ENCODE data around the gene CCP110. TPM values are rescaled to one million over a fixed set of nuclear protein-coding genes. Genes with fewer than 3 reads are reported as not detected.
A peak's percentile ranks its signal among the peaks of the same experiment; 100 is the strongest.

CCP110 gene
- total RNA-seq, 2 donors from 2014 or later: 13.8 to 20.7 TPM

- Histone ChIP-seq H3K9me3 (no peaks in the 10 kb centered on the region), H3K36me3 (no peaks in the 10 kb centered on the region), H3K27me3 (replicated peaks; ENCODE audit: insufficient read depth) (no peaks in the 10 kb centered on the region), H3K27ac (no peak overlapping the region), H3K4me3 (no peak overlapping the region), H3K4me1 (replicated peaks) (no peaks in the 10 kb centered on the region)
- intact Hi-C loops (cut with DNase I): no loop called here
- 91% methylated on average over 5 of the region's 5 CpGs for WGBS
- TF ChIP-seq POLR2A (IDR thresholded peaks at IDR 0.05): no peak
- TF ChIP-seq, protein P1, sequence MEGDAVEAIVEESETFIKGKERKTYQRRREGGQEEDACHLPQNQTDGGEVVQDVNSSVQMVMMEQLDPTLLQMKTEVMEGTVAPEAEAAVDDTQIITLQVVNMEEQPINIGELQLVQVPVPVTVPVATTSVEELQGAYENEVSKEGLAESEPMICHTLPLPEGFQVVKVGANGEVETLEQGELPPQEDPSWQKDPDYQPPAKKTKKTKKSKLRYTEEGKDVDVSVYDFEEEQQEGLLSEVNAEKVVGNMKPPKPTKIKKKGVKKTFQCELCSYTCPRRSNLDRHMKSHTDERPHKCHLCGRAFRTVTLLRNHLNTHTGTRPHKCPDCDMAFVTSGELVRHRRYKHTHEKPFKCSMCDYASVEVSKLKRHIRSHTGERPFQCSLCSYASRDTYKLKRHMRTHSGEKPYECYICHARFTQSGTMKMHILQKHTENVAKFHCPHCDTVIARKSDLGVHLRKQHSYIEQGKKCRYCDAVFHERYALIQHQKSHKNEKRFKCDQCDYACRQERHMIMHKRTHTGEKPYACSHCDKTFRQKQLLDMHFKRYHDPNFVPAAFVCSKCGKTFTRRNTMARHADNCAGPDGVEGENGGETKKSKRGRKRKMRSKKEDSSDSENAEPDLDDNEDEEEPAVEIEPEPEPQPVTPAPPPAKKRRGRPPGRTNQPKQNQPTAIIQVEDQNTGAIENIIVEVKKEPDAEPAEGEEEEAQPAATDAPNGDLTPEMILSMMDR (IDR thresholded peaks at IDR 0.05): no peak
- no peak for TF ChIP-seq POLR2AphosphoS5 (IDR thresholded peaks at IDR 0.05)
- DNase-seq (ENCODE audit: low spot score): no peak
These were observed 42.0 kb upstream of the CCP110 start for GRCh38 chr16:19481769-19482168.

GRCh38 chr16:19482291-19482690 is 41.5 kb upstream of the CCP110 start:
- Histone ChIP-seq H3K4me1 (replicated peaks) (no peaks in the 10 kb centered on the region), H3K4me3 (no peak overlapping the region), H3K36me3 (no peaks in the 10 kb centered on the region), H3K27ac (peak overlapping the region in 1 of 2 donors; percentile 73), H3K9me3 (no peaks in the 10 kb centered on the region), H3K27me3 (replicated peaks; ENCODE audit: insufficient read depth) (no peaks in the 10 kb centered on the region)
- DNase-seq (ENCODE audit: low spot score): no peak
- 33% methylated on average over 1 of the region's 1 CpG for WGBS
- intact Hi-C loops (cut with DNase I): no loop called here
- TF ChIP-seq POLR2A (IDR thresholded peaks at IDR 0.05): no peak
- TF ChIP-seq, protein P1 (IDR thresholded peaks at IDR 0.05): no peak
- TF ChIP-seq POLR2AphosphoS5 (IDR thresholded peaks at IDR 0.05): no peak

- intact Hi-C loops (cut with DNase I): no loop called here
These were observed 39.6 kb upstream of the CCP110 start for GRCh38 chr16:19484096-19484495.

DNA sequence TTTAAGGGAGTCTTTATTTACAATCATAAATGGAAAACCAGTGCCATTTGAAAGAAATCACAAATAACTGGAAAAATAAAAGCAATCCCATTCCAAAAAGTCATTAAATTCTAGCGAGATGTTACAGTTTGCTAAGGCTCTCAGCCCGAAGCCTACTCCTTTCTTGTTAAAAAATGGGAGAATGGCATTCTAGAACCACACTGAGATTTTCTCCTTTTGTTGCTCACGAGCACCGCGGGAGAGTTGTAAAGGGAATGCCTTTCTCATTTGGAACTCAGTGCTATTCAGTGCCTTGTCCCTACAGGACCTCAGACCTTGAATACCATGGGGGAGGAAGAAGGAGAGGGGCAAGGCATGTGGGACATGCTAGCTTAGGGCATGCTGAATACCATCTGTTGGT is 38.1 kb upstream of the CCP110 start:
- Histone ChIP-seq H3K36me3 (no peaks in the 10 kb centered on the region), H3K9me3 (no peaks in the 10 kb centered on the region), H3K27ac (no peak overlapping the region), H3K4me1 (replicated peaks) (no peaks in the 10 kb centered on the region), H3K4me3 (no peak overlapping the region), H3K27me3 (replicated peaks; ENCODE audit: insufficient read depth) (no peaks in the 10 kb centered on the region)
- WGBS: 91% methylated on average over 5 of the region's 5 CpGs
- intact Hi-C loops (cut with DNase I): no loop called here
- TF ChIP-seq, protein P1 (IDR thresholded peaks at IDR 0.05): no peak
- TF ChIP-seq POLR2AphosphoS5 (IDR thresholded peaks at IDR 0.05) (no peak), POLR2A (IDR thresholded peaks at IDR 0.05) (no peak)
- DNase-seq (ENCODE audit: low spot score): no peak

More at GRCh38 chr16:19484096-19484495, 39.6 kb upstream of the CCP110 start:
- WGBS: 52% methylated on average over 3 of the region's 3 CpGs
- Histone ChIP-seq H3K27ac (peak overlapping the region in 1 of 2 donors; percentile 73), H3K36me3 (no peaks in the 10 kb centered on the region), H3K4me3 (no peak overlapping the region), H3K9me3 (no peaks in the 10 kb centered on the region), H3K4me1 (replicated peaks) (no peaks in the 10 kb centered on the region), H3K27me3 (replicated peaks; ENCODE audit: insufficient read depth) (no peaks in the 10 kb centered on the region)
- peak; percentile 21 for DNase-seq (ENCODE audit: low spot score)
- TF ChIP-seq, protein P1 (IDR thresholded peaks at IDR 0.05): no peak
- TF ChIP-seq POLR2AphosphoS5 (IDR thresholded peaks at IDR 0.05): peak; percentile 71

- Histone ChIP-seq H3K27ac (no peak overlapping the region), H3K4me1 (replicated peaks) (no peaks in the 10 kb centered on the region), H3K4me3 (no peak overlapping the region), H3K36me3 (no peaks in the 10 kb centered on the region), H3K27me3 (replicated peaks; ENCODE audit: insufficient read depth) (no peaks in the 10 kb centered on the region), H3K9me3 (no peaks in the 10 kb centered on the region)
- WGBS: 90% methylated on average over 4 of the region's 4 CpGs
- DNase-seq (ENCODE audit: low spot score): no peak
- TF ChIP-seq POLR2A (IDR thresholded peaks at IDR 0.05): no peak
- no peak for TF ChIP-seq POLR2AphosphoS5 (IDR thresholded peaks at IDR 0.05)
- TF ChIP-seq, protein P1 (IDR thresholded peaks at IDR 0.05): no peak
- intact Hi-C loops (cut with DNase I): no loop called here
These were observed 37.7 kb upstream of the CCP110 start for GRCh38 chr16:19486051-19486450.
